IPS-20b (cell line): ENCODE measurements around the gene MOK.

ENCODE experiments used
- H3K27ac ChIP-seq: one replicate; pipeline ENCODE4 v1.5.1; 2013; ENCODE audit warnings: low read length
- H3K27me3 ChIP-seq: 2 replicates; pipeline ENCODE4 v1.6.1; 2013; ENCODE audit warnings: mild to moderate bottlenecking, low read length, inconsistent platforms; ENCODE audit not compliant: insufficient read depth
- H3K36me3 ChIP-seq: 2 replicates; pipeline ENCODE4 v1.6.1; 2013; ENCODE audit warnings: low read depth, mild to moderate bottlenecking, inconsistent platforms, low read length, moderate library complexity; ENCODE audit not compliant: insufficient read depth
- H3K4me1 ChIP-seq: 2 replicates; pipeline ENCODE4 v1.6.1; 2013; ENCODE audit warnings: mild to moderate bottlenecking, control low read depth, inconsistent platforms, low read length, moderate library complexity; ENCODE audit not compliant: insufficient read depth
- H3K4me3 ChIP-seq: 2 replicates; pipeline ENCODE4 v1.5.1; 2013; ENCODE audit warnings: mild to moderate bottlenecking, low read length, inconsistent platforms
- H3K9ac ChIP-seq: 2 replicates; pipeline ENCODE4 v1.6.1; 2013; ENCODE audit warnings: low read depth, mild to moderate bottlenecking, inconsistent platforms, low read length, moderate library complexity
- H3K9me3 ChIP-seq: 2 replicates; pipeline ENCODE4 v1.6.1; 2013; ENCODE audit warnings: mild to moderate bottlenecking, low read depth, low read length, inconsistent platforms; ENCODE audit not compliant: insufficient read depth

The MOK gene

GRCh38 chr14:102181187-102181586 lies 123.8 kb downstream of the MOK start:
- no peak overlapping the region for H3K27ac ChIP-seq
- H3K27me3 ChIP-seq, result no peaks in the 10 kb centered on the region
- H3K9me3 ChIP-seq, result no peaks in the 10 kb centered on the region
- no peak overlapping the region for H3K9ac ChIP-seq
- H3K4me3 ChIP-seq, result no peak overlapping the region
- no peaks in the 10 kb centered on the region for H3K36me3 ChIP-seq
- H3K4me1 ChIP-seq, result peaks cover 19% of the 10 kb centered on the region

DNA sequence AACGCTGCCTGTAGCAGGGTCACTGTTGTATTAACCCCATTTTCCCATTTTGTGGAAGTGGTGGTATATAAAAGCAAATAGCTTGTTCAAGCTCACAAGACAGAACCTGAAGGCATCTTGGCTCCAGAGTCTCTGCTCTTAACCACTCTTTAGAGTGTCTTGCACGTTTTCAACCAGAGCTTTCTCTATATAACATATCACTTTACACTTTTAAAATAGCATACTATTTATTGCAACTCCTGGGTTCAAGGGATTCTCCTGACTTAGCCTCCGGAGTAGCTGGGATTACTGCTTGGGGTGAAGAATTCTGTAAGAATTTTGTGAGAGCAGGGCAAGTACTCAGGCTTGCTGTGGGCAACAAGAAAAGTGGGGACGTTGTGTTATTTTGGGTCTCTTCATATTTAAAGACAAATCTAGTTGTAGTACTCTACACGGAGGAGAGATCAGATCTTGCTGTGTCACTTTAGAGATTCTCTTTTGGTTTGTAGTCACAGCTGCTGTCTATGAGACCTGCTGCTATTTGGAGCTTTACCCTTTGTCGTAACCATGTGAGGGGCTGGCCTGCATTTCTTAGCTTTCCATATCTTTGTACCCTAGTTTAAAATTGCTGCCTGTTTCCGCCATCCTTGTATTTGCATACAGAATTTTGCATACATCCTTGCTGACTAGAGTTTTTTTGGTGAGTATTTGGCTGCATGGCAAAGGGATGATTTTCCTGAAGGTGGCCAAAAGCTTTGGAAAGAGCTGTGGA lies 124.5 kb downstream of the MOK start:
- H3K27me3 ChIP-seq, result no peaks in the 10 kb centered on the region
- peaks cover 18% of the 10 kb centered on the region for H3K4me1 ChIP-seq
- H3K9ac ChIP-seq, result no peak overlapping the region; the same call in 1 of the 2 replicates
- no peaks in the 10 kb centered on the region for H3K9me3 ChIP-seq
- no peak overlapping the region for H3K27ac ChIP-seq
- no peaks in the 10 kb centered on the region for H3K36me3 ChIP-seq
- H3K4me3 ChIP-seq, result no peak overlapping the region
